WTC11 (cell line): ENCODE measurements around the gene SLC45A3. TPM values are rescaled to one million over a fixed set of nuclear protein-coding genes. Genes with fewer than 3 reads are reported as not detected.

Source experiments
- ATAC-seq: fragments of 200-7000 bp; cut with Tn5 transposase; 2 replicates; pipeline ENCODE4 v1.10.0; 2021; ENCODE audit warnings: mild to moderate bottlenecking, moderate library complexity
- CTCF ChIA-PET: fragments of 300-600 bp; sonication (Branson Sonifier 250); formaldehyde crosslinking; loops from one replicate; lab custom pipeline; 2021; ENCODE audit warnings: antibody characterized with exemption; lab: Charles Lee
- POLR2A ChIA-PET: fragments of 350-600 bp; sonication (Branson Sonifier 250); formaldehyde crosslinking; loops from one replicate; lab custom pipeline; 2021; ENCODE audit warnings: antibody characterized with exemption; lab: Charles Lee
- DNase-seq: peaks from one replicate; pipeline ENCODE4 v3.0.0; 2021; ENCODE audit warnings: low spot score
- H3K27ac Mint-ChIP-seq: 2 replicates; pipeline ENCODE4 v1.8.0; 2021; ENCODE audit warnings: mixed read lengths
- H3K27me3 Mint-ChIP-seq: 2 replicates; pipeline ENCODE4 v1.8.0; 2021; ENCODE audit warnings: low read depth, mild to moderate bottlenecking, moderate library complexity, mixed read lengths
- H3K36me3 Mint-ChIP-seq: 2 replicates; pipeline ENCODE4 v1.8.0; 2021; ENCODE audit warnings: mixed read lengths
- H3K4me1 Mint-ChIP-seq: 2 replicates; pipeline ENCODE4 v1.8.0; 2022; ENCODE audit warnings: mixed read lengths
- H3K4me3 Mint-ChIP-seq: 2 replicates; pipeline ENCODE4 v1.8.0; 2021; ENCODE audit warnings: mild to moderate bottlenecking, moderate library complexity, mixed read lengths
- H3K9me3 Mint-ChIP-seq: 2 replicates; pipeline ENCODE4 v1.8.0; 2021; ENCODE audit warnings: mixed read lengths
- AFF4 ChIP-seq: sonication (generic); formaldehyde crosslinking; IDR thresholded peaks from 2 replicates; pipeline ENCODE4 v1.8.1; 2023; ENCODE audit warnings: mild to moderate bottlenecking, missing genetic modification reagents, borderline replicate concordance
- ARID4B ChIP-seq: sonication (generic); formaldehyde crosslinking; IDR thresholded peaks from 2 replicates; pipeline ENCODE4 v1.8.0; 2023; ENCODE audit warnings: missing genetic modification reagents, mild to moderate bottlenecking, borderline replicate concordance
- E2F4 ChIP-seq: sonication (generic); formaldehyde crosslinking; IDR thresholded peaks from 2 replicates; pipeline ENCODE4 v1.8.1; 2022; ENCODE audit warnings: low read depth, mild to moderate bottlenecking, moderate library complexity, missing genetic modification reagents, borderline replicate concordance
- ESRRA ChIP-seq: sonication (generic); formaldehyde crosslinking; IDR thresholded peaks from 2 replicates; pipeline ENCODE4 v1.8.1; 2022; ENCODE audit warnings: mild to moderate bottlenecking, missing genetic modification reagents, borderline replicate concordance
- ETV6 ChIP-seq: sonication (generic); formaldehyde crosslinking; IDR thresholded peaks from 2 replicates; pipeline ENCODE4 v1.8.1; 2022; ENCODE audit warnings: mild to moderate bottlenecking, missing genetic modification reagents
- FOXK1 ChIP-seq: sonication (generic); formaldehyde crosslinking; IDR thresholded peaks from 2 replicates; pipeline ENCODE4 v1.8.0; 2022; ENCODE audit warnings: mild to moderate bottlenecking, moderate library complexity, missing genetic modification reagents
- GABPB1 ChIP-seq: sonication (generic); formaldehyde crosslinking; IDR thresholded peaks from 2 replicates; pipeline ENCODE4 v1.8.1; 2023; ENCODE audit warnings: mild to moderate bottlenecking, missing genetic modification reagents
- NFYB ChIP-seq: sonication (generic); formaldehyde crosslinking; conservative IDR thresholded peaks from 2 replicates; pipeline ENCODE4 v1.8.0; 2022; ENCODE audit warnings: low read depth, missing genetic modification reagents
- SMAD3 ChIP-seq: sonication (generic); formaldehyde crosslinking; IDR thresholded peaks from 2 replicates; pipeline ENCODE4 v1.8.0; 2022; ENCODE audit warnings: missing genetic modification reagents, mild to moderate bottlenecking, borderline replicate concordance
- TEAD1 ChIP-seq: sonication (generic); formaldehyde crosslinking; IDR thresholded peaks from 2 replicates; pipeline ENCODE4 v1.8.0; 2022; ENCODE audit warnings: mild to moderate bottlenecking, missing genetic modification reagents
- TP53 ChIP-seq: sonication (generic); formaldehyde crosslinking; IDR thresholded peaks from 2 replicates; pipeline ENCODE4 v1.8.1; 2023; ENCODE audit warnings: mild to moderate bottlenecking, missing genetic modification reagents
- ZNF281 ChIP-seq: sonication (generic); formaldehyde crosslinking; IDR thresholded peaks from 2 replicates; pipeline ENCODE4 v1.8.0; 2023; ENCODE audit warnings: mild to moderate bottlenecking, missing genetic modification reagents
- ZNF416 ChIP-seq: fragments of 250-450 bp; sonication (Bioruptor Pico); IDR thresholded peaks from 2 replicates; pipeline ENCODE4 v1.9.0; 2021; ENCODE audit warnings: mild to moderate bottlenecking, inconsistent platforms
- ZNF423 ChIP-seq: fragments of 250-450 bp; sonication (Bioruptor Pico); IDR thresholded peaks from 2 replicates; pipeline ENCODE4 v2.1.2; 2022; ENCODE audit warnings: mild to moderate bottlenecking, moderate library complexity
- total RNA-seq: library from RNA; stranded (reverse); gene quantifications from 3 replicates; pipeline ENCODE4 v1.2.3, GENCODE V29; 2021
- TF ChIP-seq, protein P1 (sequence below): sonication (generic); formaldehyde crosslinking; IDR thresholded peaks from 2 replicates; pipeline ENCODE4 v1.8.0; 2022; ENCODE audit warnings: mild to moderate bottlenecking, missing genetic modification reagents
- TF ChIP-seq, protein P2 (sequence below): sonication (generic); formaldehyde crosslinking; IDR thresholded peaks from 2 replicates; pipeline ENCODE4 v1.8.0; 2023; ENCODE audit warnings: missing genetic modification reagents

Gene SLC45A3
- total RNA-seq, 1 experiment from 2014 or later, result 15.2 TPM

DNA sequence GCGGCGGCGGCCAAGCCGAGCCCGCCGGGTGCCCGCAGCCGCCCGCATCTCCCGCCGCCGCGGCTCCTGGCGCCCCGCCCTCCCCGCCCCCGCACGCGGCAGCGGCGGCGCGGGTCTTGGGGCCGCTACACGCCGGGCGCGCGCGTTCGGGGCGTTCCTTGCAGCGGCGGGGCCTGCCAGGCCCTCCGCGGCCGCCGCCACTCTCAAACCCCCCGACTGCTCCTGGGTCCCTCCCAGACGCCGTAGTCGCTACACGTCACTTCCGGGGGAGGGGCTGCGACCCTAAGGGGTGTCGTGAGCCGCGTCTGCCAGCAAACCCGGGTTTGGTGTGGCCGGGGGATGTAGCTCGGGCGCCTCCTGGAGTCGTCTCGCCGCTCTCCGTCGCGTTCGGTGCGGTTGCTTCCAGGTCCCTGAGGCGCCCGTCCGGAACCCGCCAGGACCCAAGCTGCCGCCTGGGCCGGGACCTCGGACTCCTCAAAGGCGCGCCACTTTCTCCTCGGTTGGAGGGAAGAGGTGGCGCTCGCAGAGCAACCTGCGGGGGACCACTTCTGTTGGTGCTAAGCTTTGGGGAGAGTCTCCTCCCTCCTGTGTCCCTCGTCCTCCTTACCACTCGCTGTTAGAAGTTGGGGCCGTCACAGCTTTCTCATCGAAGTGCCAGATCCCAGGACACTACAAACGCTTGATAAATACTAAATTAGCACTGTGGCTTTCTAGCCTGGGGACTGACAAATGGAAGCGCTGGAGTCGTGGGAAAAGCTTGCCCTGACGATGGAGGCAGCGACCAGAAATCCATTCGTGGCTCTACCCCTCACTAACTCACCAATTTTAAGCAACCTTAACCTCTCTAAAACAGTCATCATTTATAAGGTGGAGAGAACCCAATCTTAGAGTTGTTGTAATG lies 48.3 kb downstream of the SLC45A3 start, which contains the start of gene ELK4 (continued):
- 0 out of 2 replicates have a peak, but pooled peaks have one; percentile 27 for TF ChIP-seq AFF4 (CRISPR knock-in tag)
- TF ChIP-seq FOXK1 (CRISPR knock-in tag), result peak; percentile 69
- TF ChIP-seq ARID4B (CRISPR knock-in tag), result peak; percentile 60; the same call in 1 of the 2 replicates
- no peak for TF ChIP-seq E2F4
- TF ChIP-seq, all 79 proteins: peak for 18

- Mint-ChIP-seq H3K4me1 (peaks cover 28% of the 10 kb centered on the region), H3K27ac (peak overlapping the region; percentile 100), H3K27me3 (no peaks in the 10 kb centered on the region), H3K4me3 (peak overlapping the region; percentile 96), H3K9me3 (no peaks in the 10 kb centered on the region), H3K36me3 (no peaks in the 10 kb centered on the region)
- peak; percentile 75 for ATAC-seq
- CTCF ChIA-PET, result interaction anchor here (0.8 to 3.1 kb wide), 17 partner anchors 14 to 346 kb away, joined by 3 to 76 read pairs (median 5); no protein-coding TSS in a partner anchor
- POLR2A ChIA-PET, result interaction anchor here (1.1 to 1.2 kb wide), 4 partner anchors 26 to 130 kb away, joined by 3 to 6 read pairs (median 4); no protein-coding TSS in a partner anchor
- DNase-seq, result peak; percentile 81
- TF ChIP-seq NFYB (peak; percentile 18; the same call in 1 of the 2 replicates), ZNF416 (CRISPR knock-in tag) (peak; percentile 29; the same call in 1 of the 2 replicates), FOXK1 (CRISPR knock-in tag) (peak; percentile 63), ZNF281 (CRISPR knock-in tag) (0 out of 2 replicates have a peak, but pooled peaks have one; percentile 35), ZNF423 (peak; percentile 15; the same call in 1 of the 2 replicates), TP53 (CRISPR knock-in tag) (no peak), GABPB1 (peak; percentile 62; the same call in 1 of the 2 replicates), SMAD3 (CRISPR knock-in tag) (peak; percentile 78; the same call in 1 of the 2 replicates), ESRRA (CRISPR knock-in tag) (no peak; the same call in 1 of the 2 replicates), ETV6 (CRISPR knock-in tag) (no peak), TEAD1 (CRISPR knock-in tag) (peak; percentile 49; the same call in 1 of the 2 replicates)
- TF ChIP-seq, protein P1, sequence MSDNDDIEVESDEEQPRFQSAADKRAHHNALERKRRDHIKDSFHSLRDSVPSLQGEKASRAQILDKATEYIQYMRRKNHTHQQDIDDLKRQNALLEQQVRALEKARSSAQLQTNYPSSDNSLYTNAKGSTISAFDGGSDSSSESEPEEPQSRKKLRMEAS (CRISPR knock-in tag), result peak; percentile 84
- TF ChIP-seq, protein P2, sequence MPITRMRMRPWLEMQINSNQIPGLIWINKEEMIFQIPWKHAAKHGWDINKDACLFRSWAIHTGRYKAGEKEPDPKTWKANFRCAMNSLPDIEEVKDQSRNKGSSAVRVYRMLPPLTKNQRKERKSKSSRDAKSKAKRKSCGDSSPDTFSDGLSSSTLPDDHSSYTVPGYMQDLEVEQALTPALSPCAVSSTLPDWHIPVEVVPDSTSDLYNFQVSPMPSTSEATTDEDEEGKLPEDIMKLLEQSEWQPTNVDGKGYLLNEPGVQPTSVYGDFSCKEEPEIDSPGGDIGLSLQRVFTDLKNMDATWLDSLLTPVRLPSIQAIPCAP (CRISPR knock-in tag), result peak; percentile 32; the same call in 1 of the 2 replicates
Observed at GRCh38 chr1:205631010-205631767, 49.1 kb downstream of the SLC45A3 start.
